GM12892 (cell line): Measurements from ENCODE around the gene CUL2.

ENCODE experiments used
- POLR2A ChIP-seq: IDR thresholded peaks from 2 replicates; pipeline ENCODE4 v1.6.1; 2011; ENCODE audit warnings: low read depth, low read length, control low read depth
- POLR2AphosphoS5 ChIP-seq: IDR thresholded peaks from 2 replicates; pipeline ENCODE4 v1.6.1; 2011; ENCODE audit warnings: low read depth, low read length, control low read depth
- TAF1 ChIP-seq: IDR thresholded peaks from 2 replicates; pipeline ENCODE4 v1.6.1; 2011; ENCODE audit warnings: low read depth, mild to moderate bottlenecking, control low read depth, low read length, borderline replicate concordance

GRCh38 chr10:35079265-35079664 is 10.9 kb downstream of the CUL2 start:
- TF ChIP-seq TAF1 (no peak), POLR2A (no peak), POLR2AphosphoS5 (no peak)
